GM23338 (cell line): ENCODE measurements around the gene UPK3BL1.
"Not testable (repeated sequence)": the region's sequence is repeated elsewhere in the genome, so short reads cannot be mapped to it uniquely, and the experiment has no call there.

Experiments
- CREB1 ChIP-seq: fragments of 250-450 bp; sonication (Bioruptor Pico); IDR thresholded peaks from 2 replicates; pipeline ENCODE4 v1.5.0; 2020; ENCODE audit warnings: low read depth, mild to moderate bottlenecking, moderate library complexity
- CTCF ChIP-seq, 2 experiments: fragments of 200-600 bp in 1 of 2; sonication (generic) in 1 of 2; conservative IDR thresholded peaks; 2 replicates each; pipeline versions ENCODE4 v1.5.1 to v1.6.1; 2016 to 2017; ENCODE audit warnings: antibody characterized with exemption in 2 of 2, low read depth in 2 of 2, mild to moderate bottlenecking in 2 of 2, moderate library complexity in 1 of 2
- ETS1 ChIP-seq: IDR thresholded peaks from 2 replicates; pipeline ENCODE4 v1.6.1; 2016; ENCODE audit warnings: antibody characterized with exemption
- EZH2 ChIP-seq: fragments of 200-600 bp; sonication (generic); IDR thresholded peaks from one replicate; pipeline ENCODE4 v1.8.0; 2017; ENCODE audit warnings: antibody characterized with exemption, mild to moderate bottlenecking, low read depth; ENCODE audit not compliant: unreplicated experiment
- EZH2phosphoT487 ChIP-seq: fragments of 200-600 bp; sonication (generic); IDR thresholded peaks from one replicate; pipeline ENCODE4 v1.8.1; 2018; ENCODE audit warnings: antibody characterized with exemption; ENCODE audit not compliant: unreplicated experiment
- JUNB ChIP-seq: IDR thresholded peaks from one replicate; pipeline ENCODE4 v1.6.1; 2016; ENCODE audit warnings: antibody characterized with exemption; ENCODE audit not compliant: unreplicated experiment
- NANOG ChIP-seq: IDR thresholded peaks from 2 replicates; pipeline ENCODE4 v1.6.1; 2016; ENCODE audit warnings: antibody characterized with exemption, borderline replicate concordance
- POLR2AphosphoS5 ChIP-seq: IDR thresholded peaks from 2 replicates; pipeline ENCODE4 v1.6.1; 2016; ENCODE audit warnings: antibody characterized with exemption, low read depth
- REST ChIP-seq: IDR thresholded peaks from one replicate; pipeline ENCODE4 v1.6.1; 2018; ENCODE audit warnings: antibody characterized with exemption; ENCODE audit not compliant: unreplicated experiment
- STAT1 ChIP-seq: IDR thresholded peaks from one replicate; pipeline ENCODE4 v1.6.1; 2016; ENCODE audit warnings: antibody characterized with exemption; ENCODE audit not compliant: unreplicated experiment
- ZNF331 ChIP-seq: fragments of 250-450 bp; sonication (Bioruptor Pico); IDR thresholded peaks from 2 replicates; pipeline ENCODE4 v1.5.0; 2020; ENCODE audit warnings: low read depth, mild to moderate bottlenecking, moderate library complexity
- ZNF462 ChIP-seq: fragments of 250-450 bp; sonication (Bioruptor Pico); IDR thresholded peaks from 2 replicates; pipeline ENCODE4 v1.5.0; 2020; ENCODE audit warnings: mild to moderate bottlenecking, moderate library complexity

- TF ChIP-seq EZH2; CTCF (conservative IDR thresholded peaks at IDR 0.05; ENCODE audit: low read depth in 2 of 2); NANOG; CREB1 (CRISPR knock-in tag); JUNB; EZH2phosphoT487; POLR2AphosphoS5; ETS1; REST; ZNF331 (CRISPR knock-in tag); STAT1; ZNF462 (CRISPR knock-in tag): not testable (repeated sequence)
Measured at GRCh38 chr7:102671956-102672307, 29.3 kb upstream of the UPK3BL1 start.
